Neural progenitor cell (in vitro differentiated cells): ENCODE measurements around the gene HEATR5B.

Source experiments
- CTCF ChIP-seq: fragments of 200-600 bp; sonication (generic); IDR thresholded peaks from 2 replicates; pipeline ENCODE4 v1.5.1; 2017; ENCODE audit warnings: antibody characterized with exemption, mild to moderate bottlenecking
- EZH2 ChIP-seq: fragments of 200-600 bp; sonication (generic); IDR thresholded peaks from 2 replicates; pipeline ENCODE4 v1.6.1; 2017; ENCODE audit warnings: antibody characterized with exemption, mild to moderate bottlenecking, moderate library complexity

- TF ChIP-seq EZH2 = no peak
- TF ChIP-seq CTCF = no peak
Observed at GRCh38 chr2:36993841-36994620, 90.1 kb downstream of the HEATR5B start.
